Stimulated activated CD4-positive, alpha-beta T cell treated with anti-CD3 and anti-CD28 coated beads, Interleukin-4, amount 100 ng/mL, for 24 hours (primary cell): ENCODE measurements around the gene KLF11.

Source experiments
- DNase-seq: peaks from one replicate; pipeline ENCODE4 v3.0.0-alpha.2; 2020

KLF11 gene

DNA sequence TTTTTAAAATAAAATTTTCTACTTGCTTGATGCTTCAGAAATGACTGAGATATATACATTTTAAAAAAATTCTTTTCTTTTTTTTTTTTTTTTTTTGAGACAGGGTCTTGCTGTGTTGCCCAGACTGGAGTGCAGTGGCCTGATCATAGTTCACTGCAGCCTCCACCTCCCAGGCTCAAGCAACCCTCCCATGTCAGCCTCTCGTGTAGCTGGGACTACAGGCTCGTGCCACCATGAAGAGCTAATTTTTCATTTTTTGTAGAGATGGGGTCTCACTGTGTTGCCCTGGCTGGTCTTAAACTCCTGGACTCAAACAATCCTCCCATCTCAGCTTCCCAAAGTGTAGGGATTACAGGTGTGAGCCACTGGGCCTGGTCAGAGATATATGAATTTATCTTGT is 24.0 kb downstream of the KLF11 start:
- no peak for DNase-seq

GRCh38 chr2:10067881-10068280 is 24.5 kb downstream of the KLF11 start:
- no peak for DNase-seq

DNA sequence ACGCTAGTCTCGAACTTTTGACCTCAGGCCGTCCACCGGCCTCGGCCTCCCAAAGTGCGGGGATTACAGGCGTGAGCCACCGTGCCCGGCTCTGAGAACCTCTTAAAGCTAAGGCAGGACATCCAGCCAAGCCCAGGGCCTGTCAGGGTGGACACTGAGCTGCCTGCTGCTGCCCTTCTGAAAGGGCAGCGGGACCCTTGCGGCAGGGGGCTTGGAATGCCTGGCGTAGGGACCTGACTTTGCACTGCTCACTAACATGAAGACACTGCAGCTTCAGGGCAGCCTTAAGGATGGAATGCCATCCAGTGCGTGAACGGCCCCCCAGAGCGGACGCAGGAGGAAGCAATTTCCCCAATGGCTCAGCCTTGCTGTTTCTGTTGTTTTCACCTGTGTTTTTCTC is 27.8 kb downstream of the KLF11 start:
- DNase-seq, result no peak

DNA sequence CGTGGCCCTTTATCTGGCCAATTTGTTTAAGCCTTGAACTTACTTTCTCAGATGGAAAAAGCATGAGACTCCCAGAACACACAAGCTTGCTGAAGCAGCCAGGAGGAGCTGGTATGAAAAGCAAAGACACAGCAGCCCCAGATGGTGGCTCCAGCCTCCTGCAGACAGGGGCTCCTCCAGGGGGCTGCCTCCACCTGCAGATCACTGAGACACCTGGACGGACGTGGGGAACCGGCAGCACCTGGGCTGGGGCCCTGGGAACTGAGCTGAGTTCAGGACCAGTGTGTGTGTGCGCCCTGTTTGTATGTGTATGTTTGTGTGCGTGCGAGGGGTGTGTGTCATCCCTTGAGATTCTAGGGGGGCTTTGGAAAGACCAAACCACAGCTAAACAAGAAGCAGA is 28.2 kb downstream of the KLF11 start:
- DNase-seq, result no peak

- DNase-seq, result peak; percentile 83
Observed at GRCh38 chr2:10072656-10073480, 29.5 kb downstream of the KLF11 start.

- DNase-seq, result no peak
Observed at GRCh38 chr2:10073706-10074105, 30.4 kb downstream of the KLF11 start.

- no peak for DNase-seq
Observed at GRCh38 chr2:10075101-10075500, 31.8 kb downstream of the KLF11 start.

- DNase-seq, result no peak
Observed at GRCh38 chr2:10075571-10076209, 32.3 kb downstream of the KLF11 start.

DNA sequence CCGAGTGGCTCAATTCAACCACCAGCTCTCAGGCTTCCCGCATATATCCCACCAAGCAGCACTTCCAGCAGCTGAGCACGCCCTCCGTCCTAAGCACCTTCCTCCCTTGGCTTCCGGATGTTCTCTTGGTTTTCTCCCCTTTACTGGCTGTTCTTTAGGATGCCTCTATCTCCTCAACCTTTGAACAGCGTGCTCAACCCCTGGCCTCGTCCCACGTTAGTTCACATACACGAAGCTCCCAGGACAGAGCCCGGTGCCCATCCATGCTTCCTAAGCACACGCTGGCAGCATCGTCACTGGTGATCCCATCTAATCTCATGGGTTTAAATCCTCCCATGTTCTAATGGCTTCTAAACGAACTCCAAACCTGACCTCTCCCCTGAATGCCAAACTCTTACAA is 33.2 kb downstream of the KLF11 start:
- no peak for DNase-seq

DNA sequence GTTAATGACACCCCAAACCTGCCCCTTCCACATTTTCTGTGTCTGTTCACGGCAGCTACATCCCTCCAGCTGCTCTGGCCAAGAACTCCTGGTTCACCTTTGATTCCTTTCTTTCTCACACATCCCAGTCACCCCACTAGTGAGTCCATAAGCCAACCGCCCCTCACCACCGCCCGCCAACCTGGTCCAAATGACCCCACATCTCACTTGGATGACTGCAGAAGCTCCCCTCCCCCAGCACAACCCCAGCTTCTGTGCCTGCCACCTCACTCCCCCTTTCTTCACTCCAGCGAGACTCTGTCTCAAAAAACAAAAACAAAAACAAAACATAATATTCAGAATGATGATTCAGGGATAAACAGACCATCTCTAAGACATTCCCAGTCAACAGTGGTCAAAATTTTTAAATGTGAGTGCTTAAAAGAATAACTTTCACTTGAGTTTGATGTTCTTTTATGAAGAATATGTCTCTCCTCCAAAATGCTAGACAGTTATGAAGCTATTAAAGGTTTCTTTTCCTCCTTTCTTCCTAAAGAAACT is 33.7 kb downstream of the KLF11 start:
- no peak for DNase-seq

DNA sequence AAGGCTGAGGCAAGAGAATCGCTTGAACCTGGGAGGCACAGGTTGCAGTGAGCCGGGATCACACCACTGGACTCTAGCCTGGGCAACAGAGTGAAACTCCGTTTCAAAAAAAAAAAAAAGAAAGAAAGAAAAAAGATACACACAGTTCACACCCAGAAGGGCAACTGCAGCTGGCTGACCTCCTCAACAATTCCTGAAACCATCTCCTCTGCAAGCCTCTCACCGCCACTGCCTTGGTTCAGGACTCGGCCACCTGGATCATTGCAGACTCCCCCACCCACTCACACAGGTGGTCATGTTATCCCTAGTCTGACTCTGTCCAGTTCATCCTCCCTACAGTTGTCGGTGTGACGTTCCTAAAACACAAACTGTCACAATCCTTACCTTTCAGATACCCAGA is 34.7 kb downstream of the KLF11 start:
- DNase-seq, result no peak

- no peak for DNase-seq
Observed at GRCh38 chr2:10078704-10079265, 35.4 kb downstream of the KLF11 start.

GRCh38 chr2:10079266-10079869 is 36.0 kb downstream of the KLF11 start:
- DNase-seq, result no peak

- DNase-seq, result no peak
Observed at GRCh38 chr2:10079870-10080535, 36.7 kb downstream of the KLF11 start, which contains the start of gene CYS1. Gene CYS1, minus strand, starts transcription at chr2:10080411. Its CDS starts 188 bp downstream, at chr2:10080223.

- no peak for DNase-seq
Observed at GRCh38 chr2:10080536-10081304, 37.4 kb downstream of the KLF11 start.

DNA sequence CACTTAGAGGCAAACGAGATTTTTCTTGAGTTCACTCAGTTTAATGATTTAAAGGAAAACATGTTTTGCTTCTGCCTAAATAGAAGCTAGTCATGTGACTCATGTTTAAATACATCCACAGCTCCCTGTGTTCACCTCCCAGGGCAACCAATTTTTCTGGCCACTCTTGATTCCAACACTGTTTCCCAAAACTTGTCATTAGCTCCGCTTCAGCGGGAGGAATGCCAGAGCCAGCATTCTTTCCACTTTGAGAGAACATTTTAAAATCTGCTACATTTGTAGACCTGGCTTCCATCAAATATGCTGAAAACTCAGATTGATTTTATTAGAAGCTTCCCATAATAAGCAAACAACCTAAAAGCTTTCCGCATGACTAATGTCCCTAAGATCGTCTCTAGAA is 39.7 kb downstream of the KLF11 start:
- no peak for DNase-seq

- no peak for DNase-seq
Observed at GRCh38 chr2:10083692-10084211, 40.4 kb downstream of the KLF11 start.

GRCh38 chr2:10084223-10084865 is 41.0 kb downstream of the KLF11 start:
- no peak for DNase-seq

DNA sequence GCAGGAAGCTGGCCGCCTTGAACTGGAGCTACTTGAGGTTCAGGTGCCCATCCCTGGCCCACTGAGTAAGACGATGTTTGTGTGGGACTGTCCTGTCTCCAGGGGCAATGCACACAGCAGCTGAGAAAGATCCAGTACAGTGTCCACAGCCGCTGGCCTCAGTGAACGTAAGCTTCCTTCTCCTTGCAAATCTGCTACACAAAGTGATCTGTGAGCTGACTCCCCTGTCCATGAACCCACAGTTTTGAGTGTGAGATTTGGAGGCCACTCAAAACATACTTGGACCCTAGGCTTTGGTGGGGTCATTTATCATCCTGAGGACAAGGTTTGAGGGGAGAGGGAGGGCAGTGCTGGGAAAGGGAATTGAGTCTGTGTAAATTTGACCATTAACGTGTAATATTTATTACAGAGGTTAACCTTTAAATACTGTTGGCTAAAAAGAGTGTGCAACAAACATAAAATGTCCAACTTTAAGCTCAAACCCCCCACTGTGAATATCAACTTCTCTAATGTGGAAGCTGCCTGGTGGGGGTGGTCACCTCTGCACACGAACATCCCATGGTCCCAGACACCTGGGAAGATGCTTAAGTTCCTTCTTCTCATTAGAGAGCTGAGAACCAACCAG is 41.8 kb downstream of the KLF11 start:
- DNase-seq, result no peak

GRCh38 chr2:10085668-10086059 is 42.3 kb downstream of the KLF11 start:
- DNase-seq, result no peak

GRCh38 chr2:10086950-10087349 is 43.6 kb downstream of the KLF11 start:
- no peak for DNase-seq
